Activated naive CD4-positive, alpha-beta T cell treated with anti-CD3 and anti-CD28 coated beads, Interleukin-2, amount 50 U/mL, for 72 hours (primary cell): ENCODE measurements around the gene PSEN1. TPM values are rescaled to one million over a fixed set of nuclear protein-coding genes. Genes with fewer than 3 reads are reported as not detected.
"Not testable (repeated sequence)": the region's sequence is repeated elsewhere in the genome, so short reads cannot be mapped to it uniquely, and the experiment has no call there.

Source experiments
- ATAC-seq, 2 donors: fragments of 150-1000 bp; cut with Tn5 transposase; 2 replicates each; pipeline ENCODE4 v1.10.0; 2021; ENCODE audit warnings: mild to moderate bottlenecking in 2 of 2, moderate library complexity in 2 of 2
- DNase-seq, 2 donors: peaks; one replicate each; pipeline ENCODE4 v3.0.0; 2021 to 2022; ENCODE audit warnings: low spot score in 2 of 2
- H3K27ac Mint-ChIP-seq, 2 donors: one replicate each; pipeline ENCODE4 v1.8.0; 2022; ENCODE audit warnings: mild to moderate bottlenecking in 2 of 2, mixed read lengths in 2 of 2
- H3K36me3 Mint-ChIP-seq, 2 donors: one replicate each; pipeline ENCODE4 v1.8.0; 2022; ENCODE audit warnings: mixed read lengths in 2 of 2
- H3K9me3 Mint-ChIP-seq, 2 donors: one replicate each; pipeline ENCODE4 v1.8.0; 2022; ENCODE audit warnings: mixed read lengths in 2 of 2
- total RNA-seq, 2 donors: library from RNA; stranded (reverse); gene quantifications; one replicate each; pipeline ENCODE4 v1.2.3, GENCODE V29; 2022

The PSEN1 gene
- total RNA-seq, 2 donors from 2014 or later = 26.6 to 34.6 TPM

DNA sequence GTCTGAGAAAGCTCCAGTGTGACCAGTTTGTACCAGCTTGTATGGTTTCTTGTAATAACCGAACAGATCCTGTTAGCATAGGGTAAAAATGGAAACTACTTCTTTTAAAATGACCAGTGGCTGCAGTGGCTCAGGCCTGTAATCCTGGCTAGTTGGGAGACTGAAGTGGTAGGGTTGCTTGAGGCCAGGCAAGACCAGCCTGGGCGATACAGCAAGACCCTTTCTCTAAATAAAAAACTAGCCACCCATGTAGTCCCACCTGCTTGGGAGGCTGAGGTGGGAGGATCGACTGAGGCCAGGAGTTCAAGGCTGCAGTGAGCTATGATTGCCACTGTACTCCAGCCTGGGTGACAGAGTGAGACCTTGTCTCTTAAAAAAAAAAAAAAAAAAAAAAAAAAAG, 7.3 kb downstream of the PSEN1 start:
- Mint-ChIP-seq H3K9me3 (no peaks in the 10 kb centered on the region), H3K27ac (peak overlapping the region in 1 of 2 donors; percentile 36), H3K36me3 (peaks cover 0 to 6% of the 10 kb centered on the region in 2 donors)
- ATAC-seq (no peak), DNase-seq (no peak)

DNA sequence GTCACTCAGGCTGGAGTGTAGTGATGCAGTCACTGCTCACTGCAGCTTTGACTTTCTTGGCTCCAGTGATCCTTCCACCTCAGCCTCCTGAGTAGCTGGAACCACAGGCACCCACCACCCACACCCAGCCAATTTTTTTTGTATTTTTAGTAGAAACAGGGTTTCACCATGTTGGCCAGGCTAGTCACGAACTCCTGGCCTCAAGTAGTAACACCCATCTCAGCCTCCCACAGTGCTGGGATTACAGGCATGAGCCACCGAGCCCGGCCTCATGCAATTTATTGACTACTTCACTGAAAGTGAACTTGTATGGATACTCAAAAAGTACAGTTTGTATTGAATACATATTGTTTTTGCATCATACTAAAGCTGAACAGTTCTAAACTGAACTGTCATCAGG, 9.1 kb downstream of the PSEN1 start:
- ATAC-seq = no peak
- Mint-ChIP-seq H3K9me3 (no peaks in the 10 kb centered on the region), H3K36me3 (peaks cover 0 to 6% of the 10 kb centered on the region in 2 donors), H3K27ac (no peak overlapping the region)
- DNase-seq = no peak

DNA sequence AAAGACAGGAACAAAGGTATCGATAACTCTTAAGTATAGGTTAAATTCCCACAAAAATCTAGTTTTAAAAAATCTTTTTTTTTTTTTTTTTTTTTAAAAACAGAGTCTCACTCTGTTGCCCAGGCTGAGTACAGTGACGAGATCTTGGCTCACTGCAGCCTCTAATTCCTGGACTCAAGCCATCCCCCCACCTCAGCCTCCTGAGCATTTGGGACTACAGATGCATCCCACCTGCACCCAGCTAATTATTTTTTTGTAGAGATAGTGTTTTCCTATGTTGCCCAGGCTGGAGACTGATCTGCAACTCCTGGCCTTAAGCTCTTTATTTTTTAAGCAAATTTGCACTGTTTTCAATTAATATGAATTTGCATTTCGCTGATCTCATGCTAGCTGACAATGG, 9.8 kb downstream of the PSEN1 start:
- no peak overlapping the region for H3K27ac Mint-ChIP-seq
- no peak for DNase-seq
- H3K36me3 Mint-ChIP-seq = no peaks in the 10 kb centered on the region
- no peaks in the 10 kb centered on the region for H3K9me3 Mint-ChIP-seq
- ATAC-seq = no peak

DNA sequence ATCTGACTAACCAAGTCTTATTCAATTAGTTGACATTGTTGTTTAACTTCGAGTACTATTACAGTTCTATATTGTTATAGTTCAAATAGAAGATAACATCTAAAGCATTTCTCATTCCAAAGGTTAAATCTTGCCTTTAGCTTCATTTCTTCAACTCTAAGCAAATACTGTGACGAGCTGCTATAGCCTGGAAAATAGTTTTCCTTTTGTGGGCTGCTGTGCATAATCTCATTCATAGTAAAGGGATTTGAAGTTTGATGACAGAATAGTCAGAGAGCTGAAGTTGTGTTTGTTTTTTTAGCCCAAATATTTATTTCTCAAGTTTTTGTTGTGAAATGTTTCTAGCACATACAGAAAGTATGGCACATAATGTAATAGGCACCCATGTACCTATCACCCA, 13.4 kb downstream of the PSEN1 start:
- H3K27ac Mint-ChIP-seq = no peak overlapping the region
- DNase-seq (no peak), ATAC-seq (no peak)
- H3K36me3 Mint-ChIP-seq = no peaks in the 10 kb centered on the region
- H3K9me3 Mint-ChIP-seq = no peaks in the 10 kb centered on the region

DNA sequence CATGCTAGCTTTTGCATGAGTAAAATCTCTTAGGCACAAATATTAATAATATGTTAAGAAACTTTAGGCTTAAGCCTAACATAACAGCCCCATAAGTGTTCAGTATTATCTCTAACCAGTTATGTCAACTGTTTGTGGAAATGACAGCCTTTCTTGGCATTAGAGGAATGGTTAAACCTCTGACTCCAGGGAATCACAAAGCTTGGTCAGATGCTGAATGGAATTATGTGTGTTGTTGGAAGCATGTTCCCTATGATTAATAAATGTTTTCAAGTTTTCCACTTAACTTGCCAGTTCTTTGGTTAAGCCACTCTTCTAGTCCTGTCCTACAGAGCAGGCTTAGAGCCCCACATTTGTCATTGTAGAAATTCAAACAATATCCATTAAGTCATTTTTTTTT, 17.0 kb downstream of the PSEN1 start:
- H3K36me3 Mint-ChIP-seq = no peaks in the 10 kb centered on the region
- DNase-seq = no peak
- no peaks in the 10 kb centered on the region for H3K9me3 Mint-ChIP-seq
- H3K27ac Mint-ChIP-seq = no peak overlapping the region
- ATAC-seq = no peak

DNA sequence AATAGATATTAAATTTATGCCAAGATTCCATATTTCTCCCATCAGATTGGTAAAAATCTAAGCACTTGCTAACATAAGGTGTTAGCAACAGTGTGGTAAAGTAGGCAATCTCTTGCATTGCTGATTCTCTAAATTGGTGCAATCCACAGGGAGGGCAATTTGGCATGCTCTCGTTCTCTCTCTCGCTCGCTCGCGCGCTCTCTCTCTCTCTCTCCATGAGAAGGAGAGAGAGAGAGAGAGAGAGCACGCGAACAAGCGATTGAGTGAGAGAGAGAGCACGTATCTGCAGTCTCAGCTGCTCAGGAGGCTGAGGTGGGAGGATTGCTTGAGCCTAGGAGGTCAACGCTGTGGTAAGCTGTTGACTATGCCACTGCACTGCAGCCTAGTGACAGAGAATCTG, 25.9 kb downstream of the PSEN1 start:
- H3K27ac Mint-ChIP-seq = no peak overlapping the region
- peaks cover 4 to 21% of the 10 kb centered on the region in 2 donors for H3K36me3 Mint-ChIP-seq
- no peak for ATAC-seq
- DNase-seq = no peak
- H3K9me3 Mint-ChIP-seq = no peaks in the 10 kb centered on the region

DNA sequence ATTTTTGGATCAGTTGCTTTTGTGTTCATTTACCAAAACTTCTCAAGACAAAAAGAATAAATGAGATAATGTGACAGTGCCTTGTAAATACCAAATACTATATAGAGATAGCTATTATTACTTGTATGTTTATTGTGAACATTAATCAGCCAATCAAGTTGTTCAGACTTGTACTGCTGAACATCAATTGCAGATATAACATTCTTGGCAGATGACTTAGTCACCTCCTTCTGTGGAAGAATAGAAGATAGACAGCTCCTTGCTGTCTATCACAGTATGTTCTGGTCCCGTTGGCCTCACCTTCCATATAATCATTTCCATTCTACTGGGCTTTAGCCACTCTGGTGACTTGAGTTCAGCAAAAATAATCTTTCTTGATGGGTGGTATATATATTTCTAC, 30.1 kb downstream of the PSEN1 start:
- H3K9me3 Mint-ChIP-seq = no peaks in the 10 kb centered on the region

DNA sequence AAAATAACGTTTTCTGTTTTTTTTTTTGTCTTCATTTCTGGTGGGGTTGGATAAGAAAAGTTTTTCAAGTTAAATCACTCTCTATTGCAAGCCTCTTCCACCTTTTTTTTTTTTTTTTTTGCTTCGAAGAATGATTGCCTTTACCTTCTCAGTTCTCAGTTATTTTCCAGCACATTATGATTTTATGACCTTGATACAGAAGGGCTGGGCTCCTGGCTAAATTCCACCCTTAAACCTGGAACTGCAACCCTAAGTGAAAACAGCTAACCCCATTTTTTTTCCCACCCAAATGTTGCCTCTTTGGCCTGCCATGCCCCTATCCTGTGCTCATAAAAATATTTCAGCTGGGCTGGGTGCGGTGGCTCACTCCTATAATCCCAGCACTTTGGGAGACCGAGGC, 31.4 kb downstream of the PSEN1 start:
- H3K9me3 Mint-ChIP-seq = no peaks in the 10 kb centered on the region
- no peak overlapping the region for H3K27ac Mint-ChIP-seq
- DNase-seq (no peak), ATAC-seq (no peak)
- H3K36me3 Mint-ChIP-seq = peaks cover 0 to 8% of the 10 kb centered on the region in 2 donors

More for the DNA sequence above, 30.1 kb downstream of the PSEN1 start:
- H3K27ac Mint-ChIP-seq = no peak overlapping the region
- no peak for DNase-seq
- H3K36me3 Mint-ChIP-seq = peaks cover 1 to 8% of the 10 kb centered on the region in 2 donors
- ATAC-seq = no peak

DNA sequence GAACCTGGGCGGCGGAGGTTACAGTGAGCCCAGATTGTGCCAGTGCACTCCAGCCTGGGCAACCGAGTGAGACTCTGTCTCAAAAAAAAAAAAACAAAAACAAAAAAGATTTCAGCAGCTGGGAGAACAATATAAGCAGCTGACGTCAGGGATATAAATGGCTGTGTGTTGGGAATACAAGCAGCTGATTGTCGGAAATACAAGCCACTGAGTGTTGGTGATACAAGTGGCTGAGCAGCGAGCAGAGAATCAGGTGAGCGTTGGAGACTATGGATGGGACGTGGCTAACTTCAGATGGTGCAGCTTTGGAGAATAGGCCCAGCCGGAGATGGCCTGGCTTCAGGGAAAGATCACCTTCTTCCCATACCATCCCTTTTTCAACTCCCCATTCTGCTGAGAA, 32.0 kb downstream of the PSEN1 start:
- no peak for ATAC-seq
- Mint-ChIP-seq H3K27ac (no peak overlapping the region), H3K36me3 (peaks cover 0 to 8% of the 10 kb centered on the region in 2 donors), H3K9me3 (no peaks in the 10 kb centered on the region)
- DNase-seq = no peak

DNA sequence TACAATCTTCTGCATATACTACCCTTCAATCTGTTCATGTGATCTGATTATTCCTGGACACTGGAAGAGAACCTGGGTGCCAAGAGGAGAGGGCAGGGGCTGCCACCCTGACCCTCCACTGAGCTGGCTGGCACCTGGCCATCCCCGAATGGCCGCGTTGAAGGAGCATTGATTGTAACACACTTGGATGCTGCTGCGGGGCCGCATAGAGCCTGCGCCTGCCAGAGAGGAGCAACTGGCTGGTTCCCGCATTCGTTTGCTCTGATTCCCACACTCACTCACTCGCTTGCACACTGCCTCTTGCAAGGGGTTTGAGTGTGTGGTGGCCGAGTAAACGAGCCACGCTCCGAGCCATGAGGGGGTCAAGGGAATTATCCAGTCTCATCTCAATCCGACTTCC, 32.4 kb downstream of the PSEN1 start:
- H3K27ac Mint-ChIP-seq = no peak overlapping the region
- peaks cover 0 to 8% of the 10 kb centered on the region in 2 donors for H3K36me3 Mint-ChIP-seq
- DNase-seq (no peak), ATAC-seq (no peak)
- no peaks in the 10 kb centered on the region for H3K9me3 Mint-ChIP-seq

DNA sequence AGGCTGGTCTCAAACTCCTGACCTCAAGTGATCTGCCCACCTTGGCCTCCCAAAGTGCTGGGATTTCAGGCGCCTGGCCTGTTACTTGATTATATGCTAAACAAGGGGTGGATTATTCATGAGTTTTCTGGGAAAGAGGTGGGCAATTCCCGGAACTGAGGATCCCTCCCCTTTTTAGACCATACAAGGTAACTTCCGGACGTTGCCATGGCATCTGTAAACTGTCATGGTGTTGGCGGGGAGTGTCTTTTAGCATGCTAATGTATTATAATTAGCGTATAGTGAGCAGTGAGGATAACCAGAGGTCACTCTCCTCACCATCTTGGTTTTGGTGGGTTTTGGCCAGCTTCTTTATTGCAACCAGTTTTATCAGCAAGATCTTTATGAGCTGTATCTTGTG, 33.5 kb downstream of the PSEN1 start:
- DNase-seq, ATAC-seq, H3K36me3 Mint-ChIP-seq, H3K9me3 Mint-ChIP-seq, H3K27ac Mint-ChIP-seq: not testable (repeated sequence)

DNA sequence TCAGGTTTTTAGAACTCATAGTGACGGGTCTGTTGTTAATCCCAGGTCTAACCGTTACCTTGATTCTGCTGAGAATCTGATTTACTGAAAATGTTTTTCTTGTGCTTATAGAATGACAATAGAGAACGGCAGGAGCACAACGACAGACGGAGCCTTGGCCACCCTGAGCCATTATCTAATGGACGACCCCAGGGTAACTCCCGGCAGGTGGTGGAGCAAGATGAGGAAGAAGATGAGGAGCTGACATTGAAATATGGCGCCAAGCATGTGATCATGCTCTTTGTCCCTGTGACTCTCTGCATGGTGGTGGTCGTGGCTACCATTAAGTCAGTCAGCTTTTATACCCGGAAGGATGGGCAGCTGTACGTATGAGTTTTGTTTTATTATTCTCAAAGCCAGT, 34.4 kb downstream of the PSEN1 start:
- no peak overlapping the region for H3K27ac Mint-ChIP-seq
- no peak for ATAC-seq
- no peak for DNase-seq
- no peaks in the 10 kb centered on the region for H3K9me3 Mint-ChIP-seq
- H3K36me3 Mint-ChIP-seq = peaks cover 0 to 8% of the 10 kb centered on the region in 2 donors

DNA sequence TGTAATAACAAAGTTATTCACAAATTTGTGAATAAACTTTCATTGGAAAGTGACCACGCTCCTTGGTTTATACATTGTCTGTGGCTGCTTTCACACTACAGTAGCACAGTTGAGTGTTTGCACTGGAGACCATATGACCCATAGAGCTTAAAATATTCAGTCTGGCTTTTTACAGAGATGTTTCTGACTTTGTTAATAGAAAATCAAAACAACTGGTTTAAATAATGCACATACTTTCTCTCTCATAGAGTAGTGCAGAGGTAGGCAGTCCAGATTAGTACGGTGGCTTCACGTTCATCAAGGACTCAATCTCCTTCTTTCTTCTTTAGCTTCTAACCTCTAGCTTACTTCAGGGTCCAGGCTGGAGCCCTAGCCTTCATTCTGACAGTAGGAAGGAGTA, 36.2 kb downstream of the PSEN1 start:
- ATAC-seq (no peak), DNase-seq (no peak)
- Mint-ChIP-seq H3K9me3 (no peaks in the 10 kb centered on the region), H3K27ac (no peak overlapping the region), H3K36me3 (peaks cover 0 to 8% of the 10 kb centered on the region in 2 donors)

DNA sequence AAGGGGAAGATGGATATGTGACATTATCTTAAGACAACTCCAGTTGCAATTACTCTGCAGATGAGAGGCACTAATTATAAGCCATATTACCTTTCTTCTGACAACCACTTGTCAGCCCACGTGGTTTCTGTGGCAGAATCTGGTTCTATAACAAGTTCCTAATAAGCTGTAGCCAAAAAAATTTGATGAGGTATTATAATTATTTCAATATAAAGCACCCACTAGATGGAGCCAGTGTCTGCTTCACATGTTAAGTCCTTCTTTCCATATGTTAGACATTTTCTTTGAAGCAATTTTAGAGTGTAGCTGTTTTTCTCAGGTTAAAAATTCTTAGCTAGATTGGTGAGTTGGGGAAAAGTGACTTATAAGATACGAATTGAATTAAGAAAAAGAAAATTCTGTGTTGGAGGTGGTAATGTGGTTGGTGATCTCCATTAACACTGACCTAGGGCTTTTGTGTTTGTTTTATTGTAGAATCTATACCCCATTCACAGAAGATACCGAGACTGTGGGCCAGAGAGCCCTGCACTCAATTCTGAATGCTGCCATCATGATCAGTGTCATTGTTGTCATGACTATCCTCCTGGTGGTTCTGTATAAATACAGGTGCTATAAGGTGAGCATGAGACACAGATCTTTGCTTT, 36.9 kb downstream of the PSEN1 start:
- Mint-ChIP-seq H3K9me3 (no peaks in the 10 kb centered on the region), H3K36me3 (peaks cover 0 to 8% of the 10 kb centered on the region in 2 donors), H3K27ac (no peak overlapping the region)
- DNase-seq (no peak), ATAC-seq (no peak)

DNA sequence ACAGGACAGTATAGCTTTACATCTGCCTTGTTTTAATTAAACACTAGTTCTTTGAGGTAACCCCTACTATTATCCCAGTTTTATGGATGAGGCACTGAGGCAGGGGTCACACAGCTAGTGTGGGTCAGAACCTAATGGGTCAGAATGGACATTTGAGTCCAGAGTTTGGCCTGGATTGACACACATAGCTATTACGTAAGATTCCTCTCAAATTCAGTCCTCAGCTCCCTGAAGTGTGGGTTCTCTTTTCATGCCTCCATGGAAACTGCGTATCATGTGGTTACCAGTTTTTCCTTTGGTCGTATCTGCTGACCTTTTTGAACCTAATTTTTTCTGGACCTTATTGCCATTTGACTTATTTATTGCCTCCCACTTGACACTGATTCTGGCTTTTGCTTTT, 40.4 kb downstream of the PSEN1 start:
- ATAC-seq (no peak), DNase-seq (no peak)
- Mint-ChIP-seq H3K27ac (no peak overlapping the region), H3K36me3 (peaks cover 0 to 7% of the 10 kb centered on the region in 2 donors), H3K9me3 (no peaks in the 10 kb centered on the region)

DNA sequence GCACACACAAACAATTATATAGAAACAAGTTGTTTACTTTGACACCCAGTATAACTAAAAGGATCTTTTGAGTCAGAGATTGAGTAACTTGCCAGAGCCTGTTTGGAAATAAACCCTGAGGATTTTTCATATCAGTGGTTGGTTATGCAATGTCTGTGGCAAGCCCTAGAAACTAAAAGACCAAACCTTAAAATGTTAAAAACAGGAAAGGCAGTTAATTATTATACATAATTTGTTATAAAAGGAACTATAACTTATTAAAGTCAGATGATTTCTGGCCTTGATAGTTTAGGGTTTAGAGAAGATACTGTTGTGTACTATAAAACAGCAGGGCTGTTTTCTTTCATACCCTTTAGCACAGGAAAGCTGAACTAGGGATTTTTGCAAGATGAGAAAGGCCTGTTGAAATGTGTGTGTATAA, 44.1 kb downstream of the PSEN1 start:
- Mint-ChIP-seq H3K27ac (peak overlapping the region in 1 of 2 donors; percentile 79), H3K36me3 (peaks cover 0 to 7% of the 10 kb centered on the region in 2 donors), H3K9me3 (no peaks in the 10 kb centered on the region)
- ATAC-seq (no peak), DNase-seq (no peak)

DNA sequence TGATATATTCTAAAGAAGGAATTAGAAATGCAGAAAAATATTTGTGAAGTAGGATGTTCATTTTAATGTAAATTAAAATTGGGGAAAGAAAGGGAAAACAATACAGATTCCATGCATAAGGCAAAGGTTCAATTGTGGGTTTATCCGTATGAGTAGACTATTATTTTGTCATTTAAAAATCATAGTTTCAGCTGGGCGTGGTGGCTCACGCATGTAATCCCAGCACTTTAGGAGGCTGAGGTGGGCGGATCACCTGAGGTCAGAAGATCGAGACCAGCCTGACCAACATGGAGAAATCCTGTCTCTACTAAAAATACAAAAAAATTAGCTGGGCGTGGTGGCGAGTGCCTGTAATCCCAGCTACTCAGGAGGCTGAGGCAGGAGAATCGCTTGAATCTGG, 44.7 kb downstream of the PSEN1 start:
- DNase-seq, H3K36me3 Mint-ChIP-seq, H3K27ac Mint-ChIP-seq, ATAC-seq, H3K9me3 Mint-ChIP-seq: not testable (repeated sequence)

DNA sequence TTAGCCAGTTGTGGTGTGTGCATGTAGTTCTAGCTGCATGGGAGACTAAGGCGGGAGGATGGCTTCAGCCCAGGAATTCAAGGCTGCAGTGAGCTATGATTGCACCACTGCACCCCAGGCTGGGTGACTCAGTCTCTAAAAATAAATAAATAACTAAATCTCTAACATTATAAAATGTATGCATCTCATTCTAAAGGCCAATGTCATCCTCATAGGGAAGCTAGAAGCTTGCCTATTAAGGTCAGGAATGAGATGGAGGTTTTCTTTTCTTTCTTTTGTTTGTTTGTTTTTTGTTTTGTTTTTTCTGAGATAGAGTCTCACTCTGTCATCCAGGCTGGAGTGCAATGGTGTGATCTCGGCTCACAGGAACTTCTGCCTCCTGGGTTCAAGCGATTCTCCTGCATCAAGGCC, 52.2 kb downstream of the PSEN1 start:
- Mint-ChIP-seq H3K27ac (no peak overlapping the region), H3K9me3 (no peaks in the 10 kb centered on the region), H3K36me3 (no peaks in the 10 kb centered on the region)
- no peak for DNase-seq
- ATAC-seq = no peak
